IMR-90 (cell line): Measurements from ENCODE around the gene SSBP3. TPM values are rescaled to one million over a fixed set of nuclear protein-coding genes. Genes with fewer than 3 reads are reported as not detected.

Experiments
- ATAC-seq: fragments of 200-7000 bp; cut with Tn5 transposase; 2 replicates; pipeline ENCODE4 v1.9.1; 2020; ENCODE audit warnings: low read depth, mild to moderate bottlenecking, moderate library complexity
- BruUV-seq: library from RNA; stranded (reverse); fragments of 400-500 nt; replicated peaks from 2 replicates; lab custom pipeline; 2021; lab: Mats Ljungman, UMichigan
- CTCF ChIA-PET: fragments of 300-600 bp; formaldehyde crosslinking; extraction: SDS; loops from one replicate; lab custom pipeline; 2021; ENCODE audit warnings: antibody characterized with exemption; lab: Yijun Ruan, JAX
- POLR2A ChIA-PET: fragments of 300-600 bp; sonication (Branson Sonifier 250); formaldehyde crosslinking; loops from one replicate; lab custom pipeline; 2022; ENCODE audit warnings: antibody characterized with exemption; ENCODE audit not compliant: unreplicated experiment; lab: Charles Lee
- DNase-seq: peaks from one replicate; pipeline ENCODE4 v3.0.0; 2013
- H2AFZ ChIP-seq: replicated peaks from 2 replicates; pipeline ENCODE3; 2013; ENCODE audit warnings: low read length, mild to moderate bottlenecking; ENCODE audit not compliant: poor library complexity
- H2AK5ac ChIP-seq: 2 replicates; pipeline ENCODE4 v1.6.1; 2013; ENCODE audit warnings: low read depth, low read length, inconsistent platforms
- H2AK9ac ChIP-seq: replicated peaks from 2 replicates; pipeline ENCODE3; 2013; ENCODE audit warnings: mild to moderate bottlenecking, low read depth, low read length, moderate library complexity; ENCODE audit not compliant: poor library complexity
- H2BK120ac ChIP-seq: 2 replicates; pipeline ENCODE4 v1.6.1; 2013; ENCODE audit warnings: low read depth, low read length, inconsistent platforms
- H2BK15ac ChIP-seq: 3 replicates; pipeline ENCODE4 v1.6.1; 2013; ENCODE audit warnings: low read depth, low read length, inconsistent platforms
- H2BK20ac ChIP-seq: 2 replicates; pipeline ENCODE4 v1.6.1; 2013; ENCODE audit warnings: low read depth, mild to moderate bottlenecking, inconsistent platforms, low read length, moderate library complexity
- H2BK5ac ChIP-seq: 2 replicates; pipeline ENCODE4 v1.6.1; 2013; ENCODE audit warnings: mild to moderate bottlenecking, low read depth, low read length, inconsistent platforms; ENCODE audit not compliant: poor library complexity, severe bottlenecking
- H3K14ac ChIP-seq: replicated peaks from 2 replicates; pipeline ENCODE4 v1.6.1; 2013; ENCODE audit warnings: low read depth, low read length, inconsistent platforms
- H3K18ac ChIP-seq: 2 replicates; pipeline ENCODE4 v1.6.1; 2013; ENCODE audit warnings: low read depth, low read length, control low read depth
- H3K23ac ChIP-seq: 2 replicates; pipeline ENCODE4 v1.6.1; 2013; ENCODE audit warnings: low read depth, low read length, inconsistent platforms
- H3K27ac ChIP-seq: 2 replicates; pipeline ENCODE4 v1.5.1; 2013; ENCODE audit warnings: mild to moderate bottlenecking, control low read depth, low read length; ENCODE audit not compliant: insufficient read depth
- H3K27me3 ChIP-seq: 2 replicates; pipeline ENCODE4 v1.6.1; 2013; ENCODE audit warnings: low read length; ENCODE audit not compliant: control insufficient read depth, insufficient read depth
- H3K36me3 ChIP-seq: 2 replicates; pipeline ENCODE4 v1.6.1; 2013; ENCODE audit warnings: low read length, mixed read lengths; ENCODE audit not compliant: control insufficient read depth, insufficient read depth
- H3K4ac ChIP-seq: 2 replicates; pipeline ENCODE4 v1.6.1; 2013; ENCODE audit warnings: low read depth, low read length, inconsistent platforms
- H3K4me1 ChIP-seq: 2 replicates; pipeline ENCODE4 v1.6.1; 2013; ENCODE audit warnings: low read length, mixed read lengths; ENCODE audit not compliant: control insufficient read depth, insufficient read depth
- H3K4me2 ChIP-seq: 2 replicates; pipeline ENCODE4 v1.6.1; 2013; ENCODE audit warnings: low read depth, mild to moderate bottlenecking, control low read depth, low read length, moderate library complexity
- H3K4me3 ChIP-seq: 2 replicates; pipeline ENCODE4 v1.5.1; 2013; ENCODE audit warnings: low read depth, mild to moderate bottlenecking, control low read depth, low read length, moderate library complexity; ENCODE audit not compliant: insufficient read depth
- H3K56ac ChIP-seq: 2 replicates; pipeline ENCODE4 v1.6.1; 2013; ENCODE audit warnings: low read length, inconsistent platforms; ENCODE audit not compliant: insufficient read depth; ENCODE audit errors: extremely low read depth
- H3K79me1 ChIP-seq, 2 experiments: 2 replicates each; pipeline ENCODE4 v1.6.1; 2013; ENCODE audit warnings: low read length in 2 of 2, inconsistent platforms in 1 of 2, low read depth in 1 of 2
- H3K9ac ChIP-seq: 2 replicates; pipeline ENCODE4 v1.6.1; 2013; ENCODE audit warnings: low read depth, low read length, control low read depth
- H3K9me1 ChIP-seq: 2 replicates; pipeline ENCODE4 v1.6.1; 2013; ENCODE audit warnings: low read length, inconsistent platforms; ENCODE audit not compliant: insufficient read depth
- H3K9me3 ChIP-seq: 2 replicates; pipeline ENCODE4 v1.6.1; 2013; ENCODE audit warnings: low read length; ENCODE audit not compliant: control insufficient read depth, insufficient read depth
- H4K20me1 ChIP-seq: 2 replicates; pipeline ENCODE4 v1.6.1; 2013; ENCODE audit warnings: low read length, inconsistent platforms; ENCODE audit not compliant: insufficient read depth
- H4K5ac ChIP-seq: 2 replicates; pipeline ENCODE4 v1.6.1; 2013; ENCODE audit warnings: mild to moderate bottlenecking, low read depth, low read length, control low read depth
- H4K8ac ChIP-seq, 2 experiments: 2 replicates each; pipeline ENCODE4 v1.6.1; 2013; ENCODE audit warnings: low read depth in 2 of 2, low read length in 2 of 2, control low read depth in 1 of 2, inconsistent platforms in 1 of 2
- H4K91ac ChIP-seq: 2 replicates; pipeline ENCODE4 v1.6.1; 2013; ENCODE audit warnings: low read depth, low read length, inconsistent platforms; ENCODE audit not compliant: insufficient read depth
- BHLHE40 ChIP-seq: fragments of 150-350 bp; IDR thresholded peaks from 2 replicates; pipeline ENCODE4 v1.6.1; 2016; ENCODE audit warnings: mild to moderate bottlenecking, low read depth, low read length
- CEBPB ChIP-seq: IDR thresholded peaks from 2 replicates; pipeline ENCODE4 v1.6.1; 2012; ENCODE audit warnings: low read depth, low read length, improper control_type of control experiment
- CHD1 ChIP-seq: IDR thresholded peaks from 2 replicates; pipeline ENCODE4 v1.6.1; 2012; ENCODE audit warnings: low read depth, low read length, improper control_type of control experiment
- CTCF ChIP-seq: conservative IDR thresholded peaks from 2 replicates; pipeline ENCODE4 v1.5.1; 2012; ENCODE audit warnings: mild to moderate bottlenecking, low read depth, low read length, improper control_type of control experiment
- FOS ChIP-seq: fragments of 150-350 bp; IDR thresholded peaks from 2 replicates; pipeline ENCODE4 v1.6.1; 2016; ENCODE audit warnings: low read depth, low read length
- MAFK ChIP-seq: IDR thresholded peaks from 2 replicates; pipeline ENCODE4 v1.6.1; 2012; ENCODE audit warnings: low read depth, low read length, improper control_type of control experiment
- MAZ ChIP-seq: IDR thresholded peaks from 2 replicates; pipeline ENCODE4 v1.6.1; 2012; ENCODE audit warnings: low read depth, mild to moderate bottlenecking, low read length, improper control_type of control experiment, moderate library complexity, borderline replicate concordance
- MXI1 ChIP-seq: IDR thresholded peaks from 2 replicates; pipeline ENCODE4 v1.6.1; 2012; ENCODE audit warnings: low read depth, mild to moderate bottlenecking, low read length, moderate library complexity, borderline replicate concordance
- NFE2L2 ChIP-seq: fragments of 150-350 bp; IDR thresholded peaks from 2 replicates; pipeline ENCODE4 v1.6.1; 2016; ENCODE audit warnings: low read depth, mild to moderate bottlenecking, low read length
- POLR2A ChIP-seq: IDR thresholded peaks from 2 replicates; pipeline ENCODE4 v1.6.1; 2012; ENCODE audit warnings: mild to moderate bottlenecking, low read depth, low read length
- RAD21 ChIP-seq: IDR thresholded peaks from 2 replicates; pipeline ENCODE4 v1.6.1; 2012; ENCODE audit warnings: low read length, improper control_type of control experiment
- RCOR1 ChIP-seq: IDR thresholded peaks from 2 replicates; pipeline ENCODE4 v1.6.1; 2012; ENCODE audit warnings: mild to moderate bottlenecking, low read length, improper control_type of control experiment; ENCODE audit not compliant: insufficient replicate concordance
- RFX5 ChIP-seq: IDR thresholded peaks from 2 replicates; pipeline ENCODE4 v1.8.0; 2012; ENCODE audit warnings: low read depth, mild to moderate bottlenecking, low read length, moderate library complexity
- SMC3 ChIP-seq: fragments of 150-350 bp; IDR thresholded peaks from 2 replicates; pipeline ENCODE4 v1.6.1; 2016; ENCODE audit warnings: low read depth, mild to moderate bottlenecking, antibody characterized with exemption, low read length, moderate library complexity
- WGBS, 2 experiments: methylation state at CpG; one replicate each; pipeline versions ENCODE4 v1.1.5 to v1.1.7; 2013; ENCODE audit warnings: missing lambda C conversion rate in 2 of 2; ENCODE audit not compliant: insufficient read length in 1 of 2; ENCODE audit errors: extremely low coverage in 2 of 2; 5-methylcytosine and 5-hydroxymethylcytosine counted together
- dilution Hi-C: fragments of 300-500 bp; cut with HindIII; formaldehyde crosslinking; loops from one replicate; pipeline ENCODE4 v1.14.3; 2018; ENCODE audit warnings: low sequenced_read_pairs; ENCODE audit not compliant: unreplicated experiment
- in situ Hi-C: fragments of 300-500 bp; cut with MboI; formaldehyde crosslinking; loops from 3 replicates; pipeline ENCODE4 v1.14.3; 2019; ENCODE audit warnings: low sequenced_read_pairs, inconsistent platforms, mixed read lengths
- intact Hi-C: fragments of 100-400 bp; cut with micrococcal nuclease; formaldehyde crosslinking; loops from 2 replicates; pipeline ENCODE4 v1.10.0; 2022
- polyA plus RNA-seq, 3 experiments: library from polyadenylated mRNA; depleted of rRNA; stranded (reverse); fragments of >200 nt; gene quantifications; 2 replicates each; pipeline ENCODE4 v1.2.3, GENCODE V29; 2012; ENCODE audit warnings: low replicate concordance in 1 of 3
- total RNA-seq: library from RNA; depleted of rRNA; stranded (reverse); fragments of >200 nt; gene quantifications from 2 replicates; pipeline ENCODE4 v1.2.3, GENCODE V29; 2012
- TF ChIP-seq, protein P1 (sequence below): fragments of 150-350 bp; IDR thresholded peaks from 2 replicates; pipeline ENCODE4 v1.6.1; 2017; ENCODE audit warnings: mild to moderate bottlenecking, antibody characterized with exemption, low read length, low read depth
- TF ChIP-seq, protein P2 (sequence below): fragments of 150-350 bp; IDR thresholded peaks from 2 replicates; pipeline ENCODE4 v1.6.1; 2016; ENCODE audit warnings: low read depth, mild to moderate bottlenecking, low read length, moderate library complexity, borderline replicate concordance

The SSBP3 gene
- total and polyA plus RNA-seq, 2 of the 4 experiments (the other 2 are of a cell fraction) = 10.9 to 39.6 TPM

DNA sequence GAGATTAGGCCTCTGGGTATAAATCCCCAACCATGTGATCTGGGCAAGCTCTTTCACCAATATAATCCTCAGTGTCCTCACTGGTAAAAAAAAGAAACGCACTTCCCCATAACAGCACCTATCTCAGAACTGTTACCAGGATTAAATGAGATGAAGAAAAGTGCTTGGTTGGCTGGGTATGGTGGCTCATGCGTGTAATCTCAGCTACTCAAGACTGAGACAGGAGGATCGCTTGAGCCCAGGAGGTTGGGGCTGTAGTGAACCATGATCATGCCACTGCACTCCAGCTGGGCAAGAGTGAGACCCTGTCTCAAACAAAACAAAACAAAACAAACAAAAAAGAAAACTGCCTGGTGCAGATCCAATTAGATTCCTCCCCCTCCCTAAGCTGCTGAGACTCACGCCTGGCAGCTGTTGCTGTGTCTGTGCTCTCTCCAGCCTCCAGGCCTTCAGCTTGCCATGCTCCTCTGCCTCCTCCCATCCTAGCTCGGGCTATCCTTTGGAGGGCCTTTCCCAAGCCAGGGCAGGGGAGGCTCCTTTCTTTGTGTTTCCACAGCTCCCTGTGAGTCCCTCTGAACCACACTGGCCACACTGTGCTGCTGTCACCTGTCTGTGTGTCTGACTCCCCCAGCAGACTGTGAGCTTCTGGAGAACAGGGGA is 225.4 kb downstream of the SSBP3 start:
- Histone ChIP-seq H3K4ac (no peak overlapping the region), H3K9me1 (no peaks in the 10 kb centered on the region), H3K56ac (no peak overlapping the region), H2BK15ac (no peak overlapping the region), H3K9me3 (no peaks in the 10 kb centered on the region), H3K4me1 (no peaks in the 10 kb centered on the region), H4K20me1 (no peaks in the 10 kb centered on the region), H3K4me3 (no peak overlapping the region), H4K8ac (no peak overlapping the region), H3K14ac (no peak overlapping the region), H2BK20ac (no peak overlapping the region), H2BK5ac (no peak overlapping the region), H2AK5ac (no peak overlapping the region), H3K9ac (no peak overlapping the region), H4K91ac (no peak overlapping the region), H2BK120ac (no peak overlapping the region), H3K18ac (no peak overlapping the region), H2AFZ (no peak overlapping the region), H2AK9ac (no peak overlapping the region), H3K27ac (no peak overlapping the region), H3K27me3 (no peaks in the 10 kb centered on the region), H3K4me2 (no peak overlapping the region), H3K79me1 (no peaks in the 10 kb centered on the region), H3K36me3 (no peaks in the 10 kb centered on the region), H4K5ac (no peak overlapping the region), H3K23ac (no peak overlapping the region)
- ChIA-PET CTCF (interaction anchor here (1.0 to 1.3 kb wide), 2 partner anchors 10 to 320 kb away, joined by 3 read pairs; no protein-coding TSS in a partner anchor), POLR2A (no interaction called here)
- in situ Hi-C loops (no loop called here), dilution Hi-C loops (no loop called here), intact Hi-C loops (no loop called here)
- TF ChIP-seq RAD21 = no peak
- TF ChIP-seq BHLHE40 = no peak
- TF ChIP-seq SMC3 = no peak
- no peak for TF ChIP-seq MXI1
- no peak for TF ChIP-seq MAFK
- no peak for TF ChIP-seq MAZ
- TF ChIP-seq, protein P1, sequence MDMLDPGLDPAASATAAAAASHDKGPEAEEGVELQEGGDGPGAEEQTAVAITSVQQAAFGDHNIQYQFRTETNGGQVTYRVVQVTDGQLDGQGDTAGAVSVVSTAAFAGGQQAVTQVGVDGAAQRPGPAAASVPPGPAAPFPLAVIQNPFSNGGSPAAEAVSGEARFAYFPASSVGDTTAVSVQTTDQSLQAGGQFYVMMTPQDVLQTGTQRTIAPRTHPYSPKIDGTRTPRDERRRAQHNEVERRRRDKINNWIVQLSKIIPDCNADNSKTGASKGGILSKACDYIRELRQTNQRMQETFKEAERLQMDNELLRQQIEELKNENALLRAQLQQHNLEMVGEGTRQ = no peak
- TF ChIP-seq CHD1 = no peak
- no peak for TF ChIP-seq CTCF
- no peak for TF ChIP-seq NFE2L2
- TF ChIP-seq, protein P2, sequence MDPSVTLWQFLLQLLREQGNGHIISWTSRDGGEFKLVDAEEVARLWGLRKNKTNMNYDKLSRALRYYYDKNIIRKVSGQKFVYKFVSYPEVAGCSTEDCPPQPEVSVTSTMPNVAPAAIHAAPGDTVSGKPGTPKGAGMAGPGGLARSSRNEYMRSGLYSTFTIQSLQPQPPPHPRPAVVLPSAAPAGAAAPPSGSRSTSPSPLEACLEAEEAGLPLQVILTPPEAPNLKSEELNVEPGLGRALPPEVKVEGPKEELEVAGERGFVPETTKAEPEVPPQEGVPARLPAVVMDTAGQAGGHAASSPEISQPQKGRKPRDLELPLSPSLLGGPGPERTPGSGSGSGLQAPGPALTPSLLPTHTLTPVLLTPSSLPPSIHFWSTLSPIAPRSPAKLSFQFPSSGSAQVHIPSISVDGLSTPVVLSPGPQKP = no peak
- no peak for TF ChIP-seq FOS
- TF ChIP-seq RFX5 = no peak
- TF ChIP-seq POLR2A = no peak
- no peak for TF ChIP-seq RCOR1
- TF ChIP-seq CEBPB = no peak
- WGBS, 2 experiments = 70% methylated on average over 2 of the region's 5 CpGs; no CpG with 5 or more reads in 1 of the 2 experiments
- BruUV-seq = no TSS peak
- no peak for DNase-seq
- ATAC-seq = no peak
